GM18861 (cell line): ENCODE results near the gene VIPR2.

Experiments used
- ATAC-seq: cut with Tn5 transposase; IDR thresholded peaks from one replicate; pipeline ENCODE4 v1.9.1; 2021; ENCODE audit not compliant: unreplicated experiment

VIPR2 gene

DNA sequence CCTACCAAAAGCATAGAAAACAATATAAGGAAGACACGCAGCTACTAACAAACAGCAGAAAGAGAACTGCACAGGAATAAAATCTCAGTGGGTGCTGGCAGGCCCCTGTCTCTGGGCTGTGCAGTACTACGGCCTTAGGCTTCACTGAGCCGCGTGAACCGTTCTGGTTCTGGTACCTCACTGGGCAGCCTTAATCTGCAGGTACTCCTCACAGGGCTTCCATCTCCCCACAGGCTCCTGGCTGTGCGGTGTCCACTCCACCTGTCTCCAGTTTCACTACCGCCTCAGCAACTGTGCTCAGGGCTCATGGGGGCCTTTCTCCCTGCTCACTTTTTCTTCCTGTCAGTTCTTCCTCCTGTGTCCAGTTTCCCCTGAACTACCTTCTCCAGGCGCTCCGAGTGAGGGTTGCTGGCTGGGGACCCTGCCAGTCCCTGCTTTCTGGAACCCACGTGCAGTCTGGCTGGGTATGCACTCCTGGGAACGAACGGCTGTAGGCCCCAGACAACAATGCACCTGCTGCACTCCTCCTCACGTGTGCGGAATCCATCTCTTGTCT is 75.7 kb downstream of the VIPR2 start:
- no peak for ATAC-seq

- no peak for ATAC-seq
Observed at GRCh38 chr7:159068488-159068811, 76.2 kb downstream of the VIPR2 start.

DNA sequence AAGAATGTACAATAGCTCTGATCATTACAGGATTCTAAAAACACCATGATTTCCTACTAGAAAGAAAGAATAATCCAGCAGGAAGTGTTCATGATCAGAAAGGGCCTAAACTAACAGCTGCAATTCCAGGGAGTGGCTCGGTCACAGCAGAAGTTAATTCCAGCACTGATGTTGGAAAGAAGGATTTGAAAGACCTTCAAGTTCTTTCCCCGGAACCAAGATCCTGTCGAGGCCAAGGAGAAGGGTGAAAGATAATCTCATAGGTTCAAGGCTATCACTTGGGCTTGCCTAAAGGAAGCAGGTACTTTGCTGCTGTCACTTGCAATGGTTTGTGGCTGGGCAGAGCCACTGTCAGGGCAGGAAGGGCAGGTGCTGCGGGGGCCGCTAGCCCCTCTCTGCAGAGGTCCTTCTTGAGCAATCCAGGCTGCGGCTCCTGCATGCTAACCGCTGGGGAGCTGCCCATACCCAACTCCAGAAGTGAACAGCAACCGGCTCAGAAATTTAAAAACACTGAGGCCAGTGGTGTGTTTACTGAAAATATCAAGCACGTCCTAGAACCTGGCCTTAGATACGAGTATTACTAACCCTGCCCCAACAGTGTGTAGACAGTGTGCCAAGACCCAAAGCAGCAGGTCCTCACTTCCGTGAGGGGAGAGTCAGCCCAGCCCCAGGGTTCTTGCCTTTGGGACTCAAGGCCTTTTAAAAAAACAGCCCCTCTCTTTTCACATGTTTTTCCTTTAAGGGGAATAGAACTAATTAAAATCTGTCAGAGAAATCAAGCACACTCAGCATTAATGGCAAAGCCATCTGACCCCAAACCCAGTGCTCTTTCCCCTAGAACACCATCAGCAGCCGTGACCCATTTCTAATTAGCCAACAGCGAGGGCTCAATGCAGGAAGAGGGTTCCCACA is 76.8 kb downstream of the VIPR2 start:
- ATAC-seq = no peak

DNA sequence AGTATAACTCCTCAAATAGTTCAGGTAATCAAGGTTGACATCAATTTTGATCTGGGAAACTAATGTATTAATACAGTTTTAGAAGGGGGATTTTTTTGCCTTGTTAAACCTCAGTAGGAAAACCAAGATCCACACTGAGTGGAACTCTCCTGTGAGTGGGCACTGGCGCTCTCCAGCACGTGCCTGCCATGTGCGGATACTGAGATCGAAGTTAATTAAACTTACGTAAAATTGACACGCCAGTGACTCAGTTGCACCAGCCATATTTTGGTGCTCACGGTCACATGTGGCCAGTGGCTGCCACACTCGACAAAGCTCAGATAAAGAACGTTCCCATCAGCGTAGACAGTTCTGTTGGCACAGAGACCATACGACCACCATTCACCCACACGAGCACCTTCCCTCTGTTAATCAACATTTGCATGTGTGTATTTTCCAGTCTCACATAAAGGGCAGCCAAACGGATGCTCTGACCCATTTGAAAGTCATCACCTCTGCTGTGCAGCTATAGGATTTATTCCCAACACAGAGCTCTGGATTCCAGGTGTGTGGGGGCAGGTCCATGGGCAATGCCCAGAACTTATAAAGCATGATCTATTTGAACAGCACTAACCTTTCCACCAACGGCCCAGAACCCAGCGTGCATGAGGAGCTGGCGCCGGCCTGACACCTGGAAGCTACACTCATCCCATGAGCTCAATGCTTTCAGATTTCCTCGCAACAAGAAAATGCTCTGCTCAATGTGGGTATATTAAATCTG is 77.7 kb downstream of the VIPR2 start:
- ATAC-seq = no peak

DNA sequence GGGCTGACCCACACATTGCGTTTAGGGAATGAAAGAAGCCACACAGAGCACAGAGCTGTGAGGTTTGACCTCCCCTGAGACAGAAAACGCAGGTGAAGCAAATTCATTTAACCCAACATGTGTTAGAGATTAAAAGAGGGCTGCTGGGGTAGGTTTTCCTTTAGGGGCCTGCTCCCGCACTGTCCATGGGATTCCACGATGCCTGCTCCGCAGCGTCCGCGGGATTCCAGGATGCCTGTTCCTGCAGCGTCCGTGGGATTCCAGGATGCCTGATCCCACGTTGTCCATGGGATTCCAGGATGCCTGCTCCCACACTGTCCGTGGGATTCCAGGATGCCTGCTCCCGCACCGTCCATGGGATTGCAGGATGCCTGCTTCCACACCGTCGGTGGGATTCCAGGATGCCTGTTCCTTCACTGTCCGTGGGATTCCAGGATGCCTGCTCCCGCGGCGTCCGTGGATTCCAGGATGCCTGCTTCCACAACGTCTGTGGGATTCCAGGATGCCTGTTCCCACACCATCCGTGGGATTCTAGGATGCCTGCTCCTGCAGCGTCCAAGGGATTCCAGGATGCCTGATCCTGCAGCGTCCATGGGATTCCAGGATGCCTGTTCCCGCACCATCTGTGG is 78.7 kb downstream of the VIPR2 start:
- no peak for ATAC-seq

DNA sequence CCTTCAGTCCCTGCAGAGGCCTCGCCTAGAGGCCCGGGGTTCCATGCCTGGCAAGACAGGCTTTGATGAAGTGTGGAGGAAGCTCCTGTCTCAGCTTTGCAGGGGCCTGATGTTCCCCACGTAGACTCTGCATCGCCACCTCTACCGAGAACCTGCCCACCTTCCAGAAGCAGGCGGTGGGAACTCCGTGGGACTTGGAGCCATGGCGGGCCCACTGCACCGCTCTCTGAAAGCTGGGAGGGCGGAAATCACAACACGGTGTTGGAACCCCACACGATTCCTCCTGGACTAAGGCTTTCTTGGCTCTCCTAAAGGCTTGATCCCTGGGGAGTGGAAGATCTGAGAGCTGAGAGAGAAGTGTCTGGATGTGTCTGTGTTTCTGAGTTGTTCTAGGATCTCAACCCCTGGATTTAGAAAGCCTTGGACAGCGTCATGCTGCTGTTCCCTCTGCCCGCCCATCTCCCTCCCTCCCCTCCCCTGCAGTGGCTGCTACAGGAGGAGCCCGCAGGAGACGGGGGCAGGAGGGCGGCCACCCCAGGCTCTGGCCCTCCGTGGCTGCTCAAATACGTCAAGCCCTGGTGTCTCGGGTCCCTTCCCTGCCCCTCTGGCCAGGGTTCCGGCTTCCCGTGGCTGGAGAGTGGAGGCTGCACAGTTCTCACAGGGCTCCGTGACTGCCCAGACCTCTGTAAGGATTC is 79.7 kb downstream of the VIPR2 start:
- no peak for ATAC-seq

GRCh38 chr7:159064121-159064815 is 80.4 kb downstream of the VIPR2 start:
- ATAC-seq = no peak

- no peak for ATAC-seq
Observed at GRCh38 chr7:159063046-159063840, 81.4 kb downstream of the VIPR2 start.

DNA sequence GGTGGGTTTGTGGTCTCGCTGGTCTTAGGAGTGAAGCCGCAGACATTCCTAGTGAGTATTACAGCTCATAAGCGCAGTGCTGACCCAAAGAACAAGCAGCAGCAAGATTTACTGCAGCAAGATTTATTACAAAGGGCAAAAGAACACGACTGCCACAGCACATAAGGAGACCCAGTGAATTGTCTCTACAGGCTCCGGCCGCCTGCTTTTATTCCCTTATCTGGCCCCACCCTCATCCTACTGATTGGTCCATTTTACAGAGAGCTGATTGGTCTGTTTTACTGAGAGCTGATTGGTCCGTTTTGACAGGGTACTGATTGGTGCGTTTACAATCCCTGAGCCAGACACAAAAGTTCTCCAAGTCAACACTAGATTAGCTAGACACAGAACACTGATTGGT is 82.1 kb downstream of the VIPR2 start:
- no peak for ATAC-seq

- no peak for ATAC-seq
Observed at GRCh38 chr7:159061674-159062212, 82.9 kb downstream of the VIPR2 start.

DNA sequence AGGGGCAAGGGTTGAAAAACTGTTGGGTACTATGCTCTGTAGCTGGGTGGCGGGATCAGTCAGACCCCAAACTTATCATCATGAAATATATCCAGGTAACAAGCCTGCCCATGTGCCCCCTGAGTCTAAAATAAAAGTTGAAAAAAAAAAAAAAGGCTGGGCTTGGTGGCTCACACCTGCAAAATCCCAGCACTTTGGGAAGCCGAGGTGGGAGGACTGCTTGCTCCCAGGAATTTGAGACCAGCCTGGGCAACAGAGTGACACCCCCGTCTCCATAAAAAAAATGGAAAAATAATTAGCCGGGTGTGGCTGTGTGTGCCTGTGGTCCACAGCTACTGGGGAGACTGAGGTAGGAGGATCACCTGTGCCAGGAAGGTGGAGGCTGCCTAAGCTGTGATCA is 83.5 kb downstream of the VIPR2 start:
- ATAC-seq = no peak

GRCh38 chr7:159060440-159060839 is 84.2 kb downstream of the VIPR2 start:
- no peak for ATAC-seq

- no peak for ATAC-seq
Observed at GRCh38 chr7:159059629-159060028, 85.0 kb downstream of the VIPR2 start.

GRCh38 chr7:159057647-159058046 is 87.0 kb downstream of the VIPR2 start:
- ATAC-seq = no peak

DNA sequence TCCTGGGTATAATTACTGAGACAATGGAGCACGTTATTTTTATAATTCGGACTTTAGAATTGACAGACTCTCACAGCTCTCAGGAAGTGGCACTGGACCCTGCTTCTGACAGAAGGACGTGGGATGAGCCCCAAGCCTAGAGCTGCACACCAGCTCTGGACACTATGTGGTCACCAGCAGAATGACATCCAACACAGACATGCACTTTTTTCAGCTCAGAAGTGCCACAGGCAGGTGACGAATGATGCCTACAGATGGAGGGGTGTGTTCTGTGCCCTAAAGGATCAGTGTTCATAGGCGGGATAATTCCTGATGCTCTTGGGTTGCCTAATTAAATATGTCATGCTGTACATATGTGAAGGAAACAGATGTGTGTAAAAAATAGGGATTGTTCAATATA is 87.9 kb downstream of the VIPR2 start:
- ATAC-seq = no peak

- ATAC-seq = no peak
Observed at GRCh38 chr7:159051916-159052315, 92.8 kb downstream of the VIPR2 start.

- no peak for ATAC-seq
Observed at GRCh38 chr7:159050704-159051103, 94.0 kb downstream of the VIPR2 start.

DNA sequence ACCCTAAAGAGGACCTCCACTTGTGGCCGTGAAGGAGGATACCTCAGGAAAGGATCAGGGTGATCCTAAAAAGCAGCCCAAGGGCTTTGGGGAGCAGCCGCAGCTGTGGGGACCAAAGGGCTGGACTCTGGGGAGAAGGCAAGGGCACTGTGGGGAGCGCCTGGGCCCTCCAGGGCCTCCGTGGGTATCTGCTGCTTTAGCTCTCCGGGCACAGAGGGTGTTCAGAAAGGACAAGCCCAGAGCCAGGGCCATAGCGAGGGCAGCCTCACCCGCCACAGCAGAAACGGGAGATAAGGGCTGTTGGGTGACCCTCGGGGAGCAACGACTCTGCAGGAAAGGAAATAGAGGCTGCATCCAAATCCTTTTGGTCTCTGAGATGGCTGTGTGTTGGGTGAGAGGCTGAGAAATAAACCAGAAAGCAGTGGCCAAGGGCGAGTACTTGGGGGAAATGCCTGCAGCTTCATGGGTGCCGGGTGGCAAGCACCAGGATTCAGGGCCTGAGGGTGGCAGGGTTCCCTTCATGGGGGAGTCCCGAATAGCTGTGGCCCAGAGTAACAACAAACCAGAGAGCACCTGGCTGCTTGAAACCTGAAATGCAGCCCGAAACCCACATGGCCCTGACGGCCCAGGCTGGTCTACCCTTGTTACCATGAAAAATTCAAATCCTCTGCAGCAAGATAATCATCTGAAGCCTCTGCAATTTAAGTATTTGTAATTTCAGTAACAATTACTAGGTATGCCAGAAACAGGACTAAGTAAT is 95.2 kb downstream of the VIPR2 start:
- ATAC-seq = no peak

DNA sequence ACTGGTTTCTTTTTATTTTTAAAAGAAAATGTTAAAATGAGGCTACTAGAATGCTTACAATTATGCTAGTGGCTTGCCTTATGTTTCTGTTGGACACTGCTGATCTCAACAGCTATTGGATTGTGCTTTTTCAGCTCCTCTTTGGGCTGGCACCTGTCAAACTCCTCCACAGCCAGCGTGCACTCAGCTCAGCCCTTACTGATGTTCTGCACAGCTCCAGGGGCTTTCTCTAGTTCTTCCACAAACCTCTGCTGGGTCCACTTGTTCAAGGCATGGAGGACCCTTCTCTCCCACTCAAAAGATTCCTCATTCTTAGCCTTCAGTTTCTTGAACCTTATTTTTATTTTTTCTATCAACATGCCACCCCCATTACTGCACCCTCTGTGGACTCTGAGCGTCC is 96.0 kb downstream of the VIPR2 start:
- ATAC-seq = no peak
